Stimulated activated naive CD8-positive, alpha-beta T cell treated with anti-CD3 and anti-CD28 coated beads, Interleukin-15, amount 100 ng/mL, for 72 hours (primary cell): Measurements from ENCODE around the gene HOOK1.
A peak's percentile ranks its signal among the peaks of the same experiment; 100 is the strongest.
"Not testable (repeated sequence)": the region's sequence is repeated elsewhere in the genome, so short reads cannot be mapped to it uniquely, and the experiment has no call there.

ENCODE experiments used
- ATAC-seq: fragments of 150-1000 bp; cut with Tn5 transposase; 2 replicates; pipeline ENCODE4 v1.10.0; 2021; ENCODE audit warnings: mild to moderate bottlenecking, moderate library complexity
- DNase-seq, 2 donors: peaks; one replicate each; pipeline ENCODE4 v3.0.0; 2021 to 2022
- H3K27ac Mint-ChIP-seq, 2 donors: one replicate each; pipeline ENCODE4 v1.8.0; 2022; ENCODE audit warnings: mild to moderate bottlenecking in 2 of 2, mixed read lengths in 2 of 2, moderate library complexity in 2 of 2
- H3K27me3 Mint-ChIP-seq: one replicate; pipeline ENCODE4 v1.8.0; 2022; ENCODE audit warnings: mixed read lengths
- H3K4me1 Mint-ChIP-seq: one replicate; pipeline ENCODE4 v1.8.0; 2022; ENCODE audit warnings: mild to moderate bottlenecking, mixed read lengths
- H3K4me3 Mint-ChIP-seq, 2 donors: one replicate each; pipeline ENCODE4 v1.8.0; 2022; ENCODE audit warnings: mild to moderate bottlenecking in 2 of 2, mixed read lengths in 2 of 2, moderate library complexity in 1 of 2
- H3K9me3 Mint-ChIP-seq, 2 donors: one replicate each; pipeline ENCODE4 v1.8.0; 2022; ENCODE audit warnings: mixed read lengths in 2 of 2

HOOK1 gene

GRCh38 chr1:59901770-59902388 is 87.1 kb downstream of the HOOK1 start:
- H3K27ac Mint-ChIP-seq: no peak overlapping the region
- no peaks in the 10 kb centered on the region for H3K9me3 Mint-ChIP-seq
- no peak overlapping the region for H3K4me3 Mint-ChIP-seq
- no peak for ATAC-seq
- peaks cover 6% of the 10 kb centered on the region for H3K4me1 Mint-ChIP-seq
- no peaks in the 10 kb centered on the region for H3K27me3 Mint-ChIP-seq
- no peak for DNase-seq

GRCh38 chr1:59903141-59903754 is 88.5 kb downstream of the HOOK1 start:
- Mint-ChIP-seq H3K9me3 (no peaks in the 10 kb centered on the region), H3K4me3 (peak overlapping the region in 1 of 2 donors; percentile 59), H3K27ac (no peak overlapping the region), H3K4me1 (peaks cover 6% of the 10 kb centered on the region), H3K27me3 (no peaks in the 10 kb centered on the region)
- ATAC-seq (peak; percentile 72), DNase-seq (peak in 1 of 2 donors; percentile 16)

GRCh38 chr1:59906931-59907330 is 92.2 kb downstream of the HOOK1 start:
- Mint-ChIP-seq H3K27ac (no peak overlapping the region), H3K4me3 (no peak overlapping the region), H3K27me3 (no peaks in the 10 kb centered on the region), H3K9me3 (no peaks in the 10 kb centered on the region), H3K4me1 (peaks cover 6% of the 10 kb centered on the region)
- ATAC-seq: no peak
- DNase-seq: no peak

- Mint-ChIP-seq H3K27me3 (no peaks in the 10 kb centered on the region), H3K4me1 (peaks cover 4% of the 10 kb centered on the region), H3K27ac (no peak overlapping the region), H3K9me3 (no peaks in the 10 kb centered on the region), H3K4me3 (no peak overlapping the region)
- DNase-seq (no peak), ATAC-seq (no peak)
These were observed 93.3 kb downstream of the HOOK1 start for GRCh38 chr1:59908084-59908483.

GRCh38 chr1:59908682-59909081 is 93.9 kb downstream of the HOOK1 start:
- H3K27ac Mint-ChIP-seq: no peak overlapping the region
- H3K4me1 Mint-ChIP-seq: no peaks in the 10 kb centered on the region
- no peaks in the 10 kb centered on the region for H3K27me3 Mint-ChIP-seq
- DNase-seq (no peak), ATAC-seq (no peak)
- H3K9me3 Mint-ChIP-seq: no peaks in the 10 kb centered on the region
- no peak overlapping the region for H3K4me3 Mint-ChIP-seq

- not testable (repeated sequence) for H3K27me3 Mint-ChIP-seq, H3K9me3 Mint-ChIP-seq, H3K4me3 Mint-ChIP-seq, ATAC-seq, H3K4me1 Mint-ChIP-seq, DNase-seq
- peak overlapping the region in 1 of 2 donors; percentile 44 for H3K27ac Mint-ChIP-seq
These were observed 100.1 kb downstream of the HOOK1 start for GRCh38 chr1:59914791-59915286.

GRCh38 chr1:59915516-59915915 is 100.8 kb downstream of the HOOK1 start:
- H3K27ac Mint-ChIP-seq: peak overlapping the region in 1 of 2 donors; percentile 84
- no peaks in the 10 kb centered on the region for H3K4me1 Mint-ChIP-seq
- H3K9me3 Mint-ChIP-seq: no peaks in the 10 kb centered on the region
- no peaks in the 10 kb centered on the region for H3K27me3 Mint-ChIP-seq
- H3K4me3 Mint-ChIP-seq: no peak overlapping the region
- DNase-seq: no peak
- no peak for ATAC-seq

- Mint-ChIP-seq H3K4me3 (no peak overlapping the region), H3K27ac (no peak overlapping the region), H3K27me3 (no peaks in the 10 kb centered on the region), H3K9me3 (no peaks in the 10 kb centered on the region), H3K4me1 (no peaks in the 10 kb centered on the region)
- ATAC-seq: no peak
- DNase-seq: no peak
These were observed 102.5 kb downstream of the HOOK1 start for GRCh38 chr1:59917026-59917784.

- Mint-ChIP-seq H3K4me3 (no peak overlapping the region), H3K27me3 (no peaks in the 10 kb centered on the region), H3K4me1 (no peaks in the 10 kb centered on the region), H3K27ac (no peak overlapping the region), H3K9me3 (no peaks in the 10 kb centered on the region)
- DNase-seq: no peak
- no peak for ATAC-seq
These were observed 103.0 kb downstream of the HOOK1 start for GRCh38 chr1:59917785-59918180.

- no peaks in the 10 kb centered on the region for H3K27me3 Mint-ChIP-seq
- no peak for DNase-seq
- H3K4me3 Mint-ChIP-seq: no peak overlapping the region
- no peak overlapping the region for H3K27ac Mint-ChIP-seq
- ATAC-seq: no peak
- peaks cover 7 to 9% of the 10 kb centered on the region in 2 donors for H3K9me3 Mint-ChIP-seq
- no peaks in the 10 kb centered on the region for H3K4me1 Mint-ChIP-seq
These were observed 105.0 kb downstream of the HOOK1 start for GRCh38 chr1:59919746-59920145.

- ATAC-seq, H3K4me3 Mint-ChIP-seq, H3K27me3 Mint-ChIP-seq, H3K4me1 Mint-ChIP-seq, DNase-seq: not testable (repeated sequence)
- peak overlapping the region in 1 of 2 donors; percentile 20 for H3K27ac Mint-ChIP-seq
- peaks cover 9 to 11% of the 10 kb centered on the region in 2 donors for H3K9me3 Mint-ChIP-seq
These were observed 106.6 kb downstream of the HOOK1 start for GRCh38 chr1:59921258-59921899.

GRCh38 chr1:59924653-59925052 is 109.9 kb downstream of the HOOK1 start:
- H3K4me1 Mint-ChIP-seq: peaks cover 11% of the 10 kb centered on the region
- H3K4me3 Mint-ChIP-seq: no peak overlapping the region
- H3K27ac Mint-ChIP-seq: no peak overlapping the region

More at GRCh38 chr1:59924653-59925052, 109.9 kb downstream of the HOOK1 start:
- peaks cover 15% of the 10 kb centered on the region for H3K27me3 Mint-ChIP-seq
- H3K9me3 Mint-ChIP-seq: peaks cover 9 to 11% of the 10 kb centered on the region in 2 donors
- DNase-seq: no peak
- ATAC-seq: no peak
